LNCaP clone FGC (cell line): ENCODE data around the gene GPR4.

Experiments used
- DNase-seq: peaks from one replicate; pipeline ENCODE4 v3.0.0-alpha.2; 2011; ENCODE audit warnings: low read depth
- H3K4me3 ChIP-seq: 2 replicates; pipeline ENCODE4 v1.5.1; 2011; ENCODE audit warnings: mild to moderate bottlenecking, low read depth, low read length, control low read depth
- CTCF ChIP-seq: IDR thresholded peaks from 2 replicates; pipeline ENCODE4 v1.5.1; 2012; ENCODE audit warnings: mild to moderate bottlenecking; ENCODE audit not compliant: control insufficient read depth, insufficient read depth; ENCODE audit errors: extremely low read depth

Gene GPR4

GRCh38 chr19:45643024-45643926 is 41.3 kb upstream of the GPR4 start:
- DNase-seq, result no peak
- H3K4me3 ChIP-seq, result no peak overlapping the region
- TF ChIP-seq CTCF, result peak; percentile 79

GRCh38 chr19:45641274-45642105 is 39.5 kb upstream of the GPR4 start:
- no peak overlapping the region for H3K4me3 ChIP-seq
- no peak for TF ChIP-seq CTCF
- DNase-seq, result no peak

GRCh38 chr19:45640849-45641273 is 38.8 kb upstream of the GPR4 start:
- no peak for DNase-seq
- H3K4me3 ChIP-seq, result no peak overlapping the region
- no peak for TF ChIP-seq CTCF

GRCh38 chr19:45638930-45639729 is 37.1 kb upstream of the GPR4 start, which contains the start of gene EML2:
Gene EML2 (minus strand): TSS chr19:45639397. CDS start chr19:45639376, 21 bp downstream.
- peak; percentile 32 for TF ChIP-seq CTCF
- peak within 1 kb of the TSS; percentile 62 for H3K4me3 ChIP-seq
- no peak for DNase-seq

- peak overlapping the region; percentile 62 for H3K4me3 ChIP-seq
- TF ChIP-seq CTCF, result no peak
- no peak for DNase-seq
Measured at GRCh38 chr19:45637890-45638667, 36.1 kb upstream of the GPR4 start.

GRCh38 chr19:45636902-45637301 is 34.9 kb upstream of the GPR4 start:
- no peak overlapping the region for H3K4me3 ChIP-seq
- no peak for TF ChIP-seq CTCF
- DNase-seq, result no peak
